Sigmoid colon (tissue), 4 donors: ENCODE measurements around the gene SCG5.

Experiments used
- POLR2A ChIP-seq, 2 donors: fragments of 450-650 bp; IDR thresholded peaks; one replicate each; pipeline ENCODE4 v1.6.1; 2016; ENCODE audit warnings: antibody characterized with exemption in 2 of 2, mild to moderate bottlenecking in 2 of 2, moderate library complexity in 2 of 2
- POLR2AphosphoS5 ChIP-seq, 4 donors: sonication (generic); formaldehyde crosslinking; IDR thresholded peaks; one replicate each; pipeline ENCODE4 v1.6.1; 2017; ENCODE audit warnings: antibody characterized with exemption in 4 of 4
- TF ChIP-seq, protein P1 (sequence below), 4 experiments: fragments of 450-650 bp in 3 of 4; fragments of 200-600 bp in 1 of 4; IDR thresholded peaks; one replicate each; pipeline ENCODE4 v1.5.1; 2016 to 2019; ENCODE audit warnings: antibody characterized with exemption in 4 of 4, mild to moderate bottlenecking in 3 of 4, moderate library complexity in 2 of 4

DNA sequence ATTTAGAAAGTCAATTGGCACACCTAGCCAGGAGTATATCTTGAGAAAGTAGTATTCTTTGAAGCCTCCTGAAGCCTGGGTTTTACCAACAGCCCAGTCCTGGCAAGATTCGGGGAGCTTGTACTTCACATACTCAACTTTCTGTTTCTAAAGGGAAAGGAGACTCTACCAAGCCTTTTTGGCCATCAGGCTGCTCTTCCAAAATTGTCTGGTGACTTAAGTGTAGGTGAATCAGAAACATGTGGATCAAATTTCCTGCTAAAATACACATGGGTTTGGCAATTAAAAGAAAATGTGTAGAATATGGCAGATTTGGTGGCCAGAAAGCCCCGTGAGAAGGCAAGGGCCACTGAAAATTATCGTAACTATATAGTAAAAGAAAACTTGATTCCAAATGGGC, 60.4 kb downstream of the SCG5 start:
- TF ChIP-seq, protein P1, sequence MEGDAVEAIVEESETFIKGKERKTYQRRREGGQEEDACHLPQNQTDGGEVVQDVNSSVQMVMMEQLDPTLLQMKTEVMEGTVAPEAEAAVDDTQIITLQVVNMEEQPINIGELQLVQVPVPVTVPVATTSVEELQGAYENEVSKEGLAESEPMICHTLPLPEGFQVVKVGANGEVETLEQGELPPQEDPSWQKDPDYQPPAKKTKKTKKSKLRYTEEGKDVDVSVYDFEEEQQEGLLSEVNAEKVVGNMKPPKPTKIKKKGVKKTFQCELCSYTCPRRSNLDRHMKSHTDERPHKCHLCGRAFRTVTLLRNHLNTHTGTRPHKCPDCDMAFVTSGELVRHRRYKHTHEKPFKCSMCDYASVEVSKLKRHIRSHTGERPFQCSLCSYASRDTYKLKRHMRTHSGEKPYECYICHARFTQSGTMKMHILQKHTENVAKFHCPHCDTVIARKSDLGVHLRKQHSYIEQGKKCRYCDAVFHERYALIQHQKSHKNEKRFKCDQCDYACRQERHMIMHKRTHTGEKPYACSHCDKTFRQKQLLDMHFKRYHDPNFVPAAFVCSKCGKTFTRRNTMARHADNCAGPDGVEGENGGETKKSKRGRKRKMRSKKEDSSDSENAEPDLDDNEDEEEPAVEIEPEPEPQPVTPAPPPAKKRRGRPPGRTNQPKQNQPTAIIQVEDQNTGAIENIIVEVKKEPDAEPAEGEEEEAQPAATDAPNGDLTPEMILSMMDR (IDR thresholded peaks at IDR 0.05), result no peak
- TF ChIP-seq POLR2A (IDR thresholded peaks at IDR 0.05), result no peak
- TF ChIP-seq POLR2AphosphoS5 (IDR thresholded peaks at IDR 0.05), result no peak
